GM19455 (cell line): ENCODE data around the gene PSG1.
"Not testable (repeated sequence)": the region's sequence is repeated elsewhere in the genome, so short reads cannot be mapped to it uniquely, and the experiment has no call there.

Experiments used
- ATAC-seq: cut with Tn5 transposase; IDR thresholded peaks from one replicate; pipeline ENCODE4 v1.9.1; 2021; ENCODE audit not compliant: unreplicated experiment

The PSG1 gene

GRCh38 chr19:42879613-42880012 lies at the start of gene PSG1:
PSG1 (minus strand) TSS chr19:42879713; CDS start chr19:42879581, 132 bp downstream.
- no peak for ATAC-seq

DNA sequence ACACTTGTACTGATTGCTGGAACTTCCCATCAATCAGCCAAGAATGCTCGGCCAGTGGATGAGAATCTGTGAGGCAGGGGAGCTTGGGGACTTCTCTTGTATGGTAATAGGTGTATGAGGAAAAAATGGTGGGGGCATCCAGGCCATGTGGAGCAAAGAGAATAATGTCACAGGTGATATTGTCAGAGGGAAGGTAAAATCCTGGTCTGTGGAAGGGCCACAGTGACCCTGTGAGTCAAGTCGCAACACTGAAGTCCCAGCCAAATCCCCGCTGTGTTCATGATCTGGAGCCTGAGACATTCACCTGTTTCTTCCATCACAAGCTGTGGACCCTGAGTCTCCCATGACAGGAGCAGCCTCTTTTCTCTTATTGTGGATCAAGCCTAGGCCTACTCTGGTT lies 49.4 kb upstream of the PSG1 start:
- no peak for ATAC-seq

DNA sequence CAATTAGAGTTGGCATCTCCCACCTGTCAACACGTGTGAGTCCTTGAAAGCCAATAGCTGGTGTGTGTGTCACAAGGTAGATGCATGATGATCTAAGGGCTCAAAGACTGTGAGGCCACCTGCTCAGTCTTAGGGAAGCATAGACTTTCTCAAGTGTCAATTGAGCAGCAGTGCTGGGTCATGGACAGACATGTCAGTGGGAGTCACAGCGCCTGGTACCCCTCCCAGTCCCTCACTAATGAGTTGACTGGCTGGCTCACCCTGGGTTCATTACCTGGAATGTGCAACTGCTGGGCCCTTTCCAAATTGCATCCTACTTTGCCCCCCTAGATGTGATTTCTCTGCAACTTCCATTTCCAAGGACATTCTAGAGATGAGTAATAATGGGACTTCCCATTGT lies 47.3 kb upstream of the PSG1 start:
- ATAC-seq, result no peak

- ATAC-seq, result not testable (repeated sequence)
These were observed 43.6 kb upstream of the PSG1 start for GRCh38 chr19:42923106-42923505.

- ATAC-seq, result not testable (repeated sequence)
These were observed 41.5 kb upstream of the PSG1 start for GRCh38 chr19:42920971-42921370.

- no peak for ATAC-seq
These were observed 40.2 kb upstream of the PSG1 start for GRCh38 chr19:42919757-42920079.

DNA sequence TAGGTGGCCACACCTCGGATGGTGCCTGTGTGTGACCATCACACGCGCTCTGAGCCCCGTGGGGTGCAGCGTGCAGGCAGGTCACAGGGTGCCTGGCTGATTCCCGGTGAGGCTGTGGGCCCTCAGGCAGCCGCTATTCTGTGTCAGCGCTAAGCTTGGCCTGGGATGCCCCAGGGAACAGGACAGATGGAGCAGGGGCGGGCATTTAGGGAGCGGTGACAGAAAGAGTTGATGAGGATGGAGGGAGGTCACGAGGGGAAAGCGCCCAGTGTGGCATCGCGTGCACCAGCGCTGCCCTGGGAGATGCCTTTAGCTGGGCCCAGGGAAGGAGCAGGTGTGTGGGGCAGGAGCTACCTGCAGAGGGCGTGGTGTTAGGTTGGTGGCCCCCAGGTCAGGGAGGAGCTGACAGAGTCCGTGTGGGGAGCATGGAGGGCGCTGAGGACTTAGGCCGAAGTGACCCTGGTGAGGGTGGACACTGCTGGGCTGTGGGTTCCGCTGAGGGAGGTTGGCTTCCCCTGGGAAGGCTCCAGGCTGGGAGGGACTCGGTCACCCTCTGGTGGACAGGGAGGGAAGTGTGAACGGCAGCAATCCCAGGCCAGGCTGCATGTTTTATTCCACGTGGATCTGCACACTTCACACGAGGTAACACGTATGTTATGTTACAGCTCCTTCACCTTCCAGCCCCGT lies 39.7 kb upstream of the PSG1 start:
- not testable (repeated sequence) for ATAC-seq

- ATAC-seq, result not testable (repeated sequence)
These were observed 39.0 kb upstream of the PSG1 start for GRCh38 chr19:42918377-42919069.

- not testable (repeated sequence) for ATAC-seq
These were observed 38.1 kb upstream of the PSG1 start, which contains the start of gene PSG6 for GRCh38 chr19:42917634-42918033. PSG6 (minus strand) TSS chr19:42917894; CDS start chr19:42917792, 102 bp downstream.

GRCh38 chr19:42916931-42917330 lies 37.4 kb upstream of the PSG1 start:
- not testable (repeated sequence) for ATAC-seq

GRCh38 chr19:42913516-42913915 lies 34.0 kb upstream of the PSG1 start:
- not testable (repeated sequence) for ATAC-seq

GRCh38 chr19:42912941-42913340 lies 33.4 kb upstream of the PSG1 start:
- ATAC-seq, result not testable (repeated sequence)

GRCh38 chr19:42911731-42912130 lies 32.2 kb upstream of the PSG1 start:
- ATAC-seq, result not testable (repeated sequence)

- not testable (repeated sequence) for ATAC-seq
These were observed 26.6 kb upstream of the PSG1 start for GRCh38 chr19:42906162-42906561.

DNA sequence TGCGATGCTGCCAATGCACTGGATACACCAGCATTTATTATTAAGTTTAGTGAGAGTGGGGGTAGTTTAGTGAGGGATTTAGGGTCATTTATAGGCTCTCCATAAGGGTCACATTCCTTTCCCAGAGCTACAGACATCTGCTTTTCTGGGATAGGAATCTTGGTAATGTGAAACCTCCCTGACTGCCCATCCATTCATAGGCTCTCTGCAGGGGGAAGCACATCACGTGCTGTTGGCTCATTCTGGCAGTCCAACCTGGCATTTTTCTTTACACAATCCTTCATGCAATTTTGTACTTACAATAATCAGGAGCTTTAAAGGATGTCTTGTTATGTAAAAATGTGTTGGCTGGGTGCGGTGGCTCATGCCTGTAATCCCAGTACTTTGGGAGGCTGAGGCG lies 21.0 kb upstream of the PSG1 start:
- not testable (repeated sequence) for ATAC-seq

DNA sequence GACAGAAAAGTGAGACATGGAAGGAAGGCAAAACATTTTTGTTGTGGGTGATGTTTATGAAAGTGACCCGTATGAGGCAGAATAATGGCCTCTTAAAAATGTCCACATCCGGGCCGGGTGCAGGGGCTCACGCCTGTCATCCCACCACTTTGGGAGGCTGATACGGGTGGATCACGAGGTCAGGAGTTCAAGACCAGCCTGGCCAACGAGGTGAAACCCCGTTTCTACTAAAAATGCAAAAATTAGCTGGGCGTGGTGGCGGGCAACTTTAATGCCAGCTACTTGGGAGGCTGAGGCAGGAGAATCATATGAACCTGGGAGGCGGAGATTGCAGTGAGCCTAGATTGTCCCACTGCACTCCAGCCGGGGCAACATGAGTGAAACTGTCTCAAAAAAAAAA lies 20.2 kb upstream of the PSG1 start:
- not testable (repeated sequence) for ATAC-seq

GRCh38 chr19:42899110-42899509 lies 19.6 kb upstream of the PSG1 start:
- ATAC-seq, result not testable (repeated sequence)

DNA sequence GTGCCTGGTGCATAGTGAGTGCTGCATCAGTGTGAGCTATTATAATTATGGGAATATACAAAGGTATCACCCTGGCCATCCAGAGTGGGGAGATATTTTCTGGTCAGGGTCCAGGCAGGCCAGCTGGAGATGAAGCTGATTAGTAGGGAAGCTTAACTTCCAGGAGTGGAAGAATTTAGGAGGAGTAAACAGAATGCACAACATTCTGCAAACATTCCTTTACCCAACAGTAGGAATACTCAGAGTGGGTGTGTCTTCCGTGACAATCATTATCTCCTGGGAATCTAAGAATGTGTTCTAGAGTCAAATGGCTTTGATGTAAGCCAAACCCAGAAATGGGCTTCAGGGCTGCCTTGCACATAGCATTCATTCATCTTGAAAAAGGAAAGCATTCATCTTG lies 19.1 kb upstream of the PSG1 start:
- not testable (repeated sequence) for ATAC-seq

GRCh38 chr19:42897729-42898128 lies 18.2 kb upstream of the PSG1 start:
- not testable (repeated sequence) for ATAC-seq

GRCh38 chr19:42890446-42890845 lies 10.9 kb upstream of the PSG1 start:
- not testable (repeated sequence) for ATAC-seq

GRCh38 chr19:42887876-42888445 lies 8.4 kb upstream of the PSG1 start:
- ATAC-seq, result not testable (repeated sequence)

DNA sequence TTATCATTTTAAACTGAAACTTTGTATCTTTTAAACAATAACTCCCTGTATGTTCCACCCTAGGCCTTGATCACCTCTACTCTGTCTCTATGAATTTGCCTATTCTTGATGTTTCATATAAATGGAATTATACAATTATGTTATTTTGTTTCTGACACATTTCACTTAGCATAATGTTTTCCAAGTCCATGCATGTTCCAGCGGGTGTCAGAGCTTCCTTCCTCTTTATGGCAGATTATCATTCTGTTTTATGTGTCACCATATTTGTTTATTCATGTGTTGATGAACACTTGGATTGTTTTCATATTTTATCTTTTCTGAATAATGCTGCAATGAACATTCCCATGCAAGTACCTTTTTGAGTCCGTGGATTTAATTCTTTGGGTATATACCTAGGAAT lies 3.2 kb upstream of the PSG1 start:
- ATAC-seq, result not testable (repeated sequence)
